ENCODE results near the gene CALHM6. TPM values are rescaled to one million over a fixed set of nuclear protein-coding genes. Genes with fewer than 3 reads are reported as not detected.
A peak's percentile ranks its signal among the peaks of the same experiment; 100 is the strongest.

CALHM6 gene
- total RNA-seq, 1 experiment from 2014 or later = not detected

- Histone ChIP-seq H3F3A (ENCODE audit: insufficient read depth, low read depth) (0 out of 2 replicates have a peak, but pooled peaks cover 11% of the 10 kb centered on the region), H3K4me2 (peak overlapping the region; percentile 44), H3K79me2 (ENCODE audit: low read depth) (no peaks in the 10 kb centered on the region), H2AFZ (no peak overlapping the region), H3K27me3 (ENCODE audit: insufficient read depth, low read depth) (no peaks in the 10 kb centered on the region), H4K20me1 (ENCODE audit: insufficient read depth) (no peaks in the 10 kb centered on the region), H3K9me2 (ENCODE audit: insufficient read depth) (no peaks in the 10 kb centered on the region), H3K4me3 (no peak overlapping the region), H3K27ac (peak overlapping the region; percentile 7; the same call in 1 of the 2 replicates), H3K4me1 (replicated peaks; ENCODE audit: insufficient read depth) (peaks cover 26% of the 10 kb centered on the region), H3K9me3 (ENCODE audit: insufficient read depth, low read depth) (no peaks in the 10 kb centered on the region), H3K36me3 (ENCODE audit: low read depth) (no peaks in the 10 kb centered on the region)
- intact Hi-C loops (cut with micrococcal nuclease; ENCODE audit: unreplicated experiment) = no loop called here
- peak in 1 of 2 experiments; percentile 69 for DNase-seq
- TF ChIP-seq CTCF (conservative IDR thresholded peaks at IDR 0.05) = no peak
- TF ChIP-seq EZH2 (IDR thresholded peaks at IDR 0.05; ENCODE audit: low read depth) = no peak
- ChIA-PET CTCF (no interaction called here), POLR2A (ENCODE audit: unreplicated experiment) (interaction anchor here (0.6 kb wide), 1 partner anchor 76 kb away, joined by 7 read pairs; no protein-coding TSS in a partner anchor)
- BruUV-seq (replicated peaks) = no TSS peak
Observed at GRCh38 chr6:116447496-116448011, 13.6 kb upstream of the CALHM6 start.

GRCh38 chr6:116449565-116449964 lies 11.6 kb upstream of the CALHM6 start:
- no TSS peak for BruUV-seq (replicated peaks)
- Histone ChIP-seq H3K9me3 (ENCODE audit: insufficient read depth, low read depth) (no peaks in the 10 kb centered on the region), H3K9me2 (ENCODE audit: insufficient read depth) (no peaks in the 10 kb centered on the region), H3K4me3 (no peak overlapping the region), H4K20me1 (ENCODE audit: insufficient read depth) (no peaks in the 10 kb centered on the region), H3K27ac (no peak overlapping the region), H3K4me1 (replicated peaks; ENCODE audit: insufficient read depth) (peaks cover 26% of the 10 kb centered on the region), H3K4me2 (no peak overlapping the region), H3K27me3 (ENCODE audit: insufficient read depth, low read depth) (no peaks in the 10 kb centered on the region), H3K79me2 (ENCODE audit: low read depth) (no peaks in the 10 kb centered on the region), H2AFZ (no peak overlapping the region), H3K36me3 (ENCODE audit: low read depth) (no peaks in the 10 kb centered on the region), H3F3A (ENCODE audit: insufficient read depth, low read depth) (0 out of 2 replicates have a peak, but pooled peaks cover 11% of the 10 kb centered on the region)
- no peak for TF ChIP-seq CTCF (conservative IDR thresholded peaks at IDR 0.05)
- TF ChIP-seq EZH2 (IDR thresholded peaks at IDR 0.05; ENCODE audit: low read depth) = no peak
- intact Hi-C loops (cut with micrococcal nuclease; ENCODE audit: unreplicated experiment) = no loop called here
- POLR2A ChIA-PET (ENCODE audit: unreplicated experiment) = no interaction called here
- CTCF ChIA-PET = no interaction called here
- no peak for DNase-seq

- peaks cover 26% of the 10 kb centered on the region for H3K4me1 ChIP-seq (replicated peaks; ENCODE audit: insufficient read depth)
- no peak overlapping the region for H3K27ac ChIP-seq
- no peak for DNase-seq
- no peaks in the 10 kb centered on the region for H3K36me3 ChIP-seq (ENCODE audit: low read depth)
- H3K4me2 ChIP-seq = no peak overlapping the region
- no peak overlapping the region for H2AFZ ChIP-seq
- no peak overlapping the region for H3K4me3 ChIP-seq
- H3K79me2 ChIP-seq (ENCODE audit: low read depth) = no peaks in the 10 kb centered on the region
- BruUV-seq (replicated peaks) = no TSS peak
- no peaks in the 10 kb centered on the region for H4K20me1 ChIP-seq (ENCODE audit: insufficient read depth)
- TF ChIP-seq EZH2 (IDR thresholded peaks at IDR 0.05; ENCODE audit: low read depth) (no peak), CTCF (conservative IDR thresholded peaks at IDR 0.05) (no peak)
- intact Hi-C loops (cut with micrococcal nuclease; ENCODE audit: unreplicated experiment) = no loop called here
- 0 out of 2 replicates have a peak, but pooled peaks cover 11% of the 10 kb centered on the region for H3F3A ChIP-seq (ENCODE audit: insufficient read depth, low read depth)
- H3K27me3 ChIP-seq (ENCODE audit: insufficient read depth, low read depth) = no peaks in the 10 kb centered on the region
- ChIA-PET CTCF (no interaction called here), POLR2A (ENCODE audit: unreplicated experiment) (no interaction called here)
- H3K9me3 ChIP-seq (ENCODE audit: insufficient read depth, low read depth) = no peaks in the 10 kb centered on the region
- no peaks in the 10 kb centered on the region for H3K9me2 ChIP-seq (ENCODE audit: insufficient read depth)
Observed at GRCh38 chr6:116450185-116450710, 10.9 kb upstream of the CALHM6 start.

Data from PC-9 (cell line).